ENCODE results near the gene RGMA. TPM values are rescaled to one million over a fixed set of nuclear protein-coding genes. Genes with fewer than 3 reads are reported as not detected.
A peak's percentile ranks its signal among the peaks of the same experiment; 100 is the strongest.

The RGMA gene
- total RNA-seq, 1 donor from 2014 or later: 6.2 TPM

GRCh38 chr15:93070132-93070531, 18.9 kb downstream of the RGMA start:
- Histone ChIP-seq H2AFZ (ENCODE audit: low read depth, low read length) (no peak overlapping the region), H3K36me3 (ENCODE audit: insufficient read depth, low read length) (no peaks in the 10 kb centered on the region), H4K20me1 (ENCODE audit: insufficient read depth, low read length) (peaks cover 2% of the 10 kb centered on the region), H3K4me1 (ENCODE audit: insufficient read depth, low read length) (peaks cover 15% of the 10 kb centered on the region), H3K4me3 (ENCODE audit: insufficient read depth, low read depth, low read length) (no peak overlapping the region), H3K27ac (ENCODE audit: low read depth, low read length) (no peak overlapping the region), H3K9ac (ENCODE audit: low read length) (no peak overlapping the region), H3K9me3 (ENCODE audit: insufficient read depth, low read depth, low read length) (no peaks in the 10 kb centered on the region), H3K79me2 (ENCODE audit: insufficient read depth, low read length) (no peaks in the 10 kb centered on the region), H3K27me3 (ENCODE audit: insufficient read depth, low read length) (peaks cover 69% of the 10 kb centered on the region), H3K4me2 (ENCODE audit: low read length) (no peak overlapping the region)
- DNase-seq (ENCODE audit: low read depth): no peak
- H3K9me3 Mint-ChIP-seq (ENCODE audit: unreplicated experiment): no peaks in the 10 kb centered on the region
- peaks cover 2% of the 10 kb centered on the region for H3K36me3 Mint-ChIP-seq (ENCODE audit: low read depth, unreplicated experiment)
- no peak overlapping the region for H3K27ac Mint-ChIP-seq (ENCODE audit: unreplicated experiment)
- no peaks in the 10 kb centered on the region for H3K27me3 Mint-ChIP-seq (ENCODE audit: low read depth, unreplicated experiment)
- no peak for TF ChIP-seq EZH2 (IDR thresholded peaks at IDR 0.05; ENCODE audit: insufficient read depth, low read length)
- TF ChIP-seq, protein P1, sequence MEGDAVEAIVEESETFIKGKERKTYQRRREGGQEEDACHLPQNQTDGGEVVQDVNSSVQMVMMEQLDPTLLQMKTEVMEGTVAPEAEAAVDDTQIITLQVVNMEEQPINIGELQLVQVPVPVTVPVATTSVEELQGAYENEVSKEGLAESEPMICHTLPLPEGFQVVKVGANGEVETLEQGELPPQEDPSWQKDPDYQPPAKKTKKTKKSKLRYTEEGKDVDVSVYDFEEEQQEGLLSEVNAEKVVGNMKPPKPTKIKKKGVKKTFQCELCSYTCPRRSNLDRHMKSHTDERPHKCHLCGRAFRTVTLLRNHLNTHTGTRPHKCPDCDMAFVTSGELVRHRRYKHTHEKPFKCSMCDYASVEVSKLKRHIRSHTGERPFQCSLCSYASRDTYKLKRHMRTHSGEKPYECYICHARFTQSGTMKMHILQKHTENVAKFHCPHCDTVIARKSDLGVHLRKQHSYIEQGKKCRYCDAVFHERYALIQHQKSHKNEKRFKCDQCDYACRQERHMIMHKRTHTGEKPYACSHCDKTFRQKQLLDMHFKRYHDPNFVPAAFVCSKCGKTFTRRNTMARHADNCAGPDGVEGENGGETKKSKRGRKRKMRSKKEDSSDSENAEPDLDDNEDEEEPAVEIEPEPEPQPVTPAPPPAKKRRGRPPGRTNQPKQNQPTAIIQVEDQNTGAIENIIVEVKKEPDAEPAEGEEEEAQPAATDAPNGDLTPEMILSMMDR (IDR thresholded peaks at IDR 0.05; ENCODE audit: insufficient read depth, low read depth, low read length): no peak
- peaks cover 9% of the 10 kb centered on the region for H3K4me1 Mint-ChIP-seq (ENCODE audit: low read depth, unreplicated experiment)
- peak overlapping the region; percentile 98 for H3K4me3 Mint-ChIP-seq (ENCODE audit: unreplicated experiment)
- no peak for FAIRE-seq

- no peaks in the 10 kb centered on the region for H3K9me3 Mint-ChIP-seq (ENCODE audit: unreplicated experiment)
- no peak overlapping the region for H3K4me3 ChIP-seq (ENCODE audit: insufficient read depth, low read depth, low read length)
- no peak overlapping the region for H3K9ac ChIP-seq (ENCODE audit: low read length)
- H3K79me2 ChIP-seq (ENCODE audit: insufficient read depth, low read length): no peaks in the 10 kb centered on the region
- H2AFZ ChIP-seq (ENCODE audit: low read depth, low read length): no peak overlapping the region
- FAIRE-seq (no peak), DNase-seq (ENCODE audit: low read depth) (no peak)
- peaks cover 9% of the 10 kb centered on the region for H3K4me1 Mint-ChIP-seq (ENCODE audit: low read depth, unreplicated experiment)
- no peak overlapping the region for H3K4me3 Mint-ChIP-seq (ENCODE audit: unreplicated experiment)
- H3K4me2 ChIP-seq (ENCODE audit: low read length): no peak overlapping the region
- H3K27ac ChIP-seq (ENCODE audit: low read depth, low read length): no peak overlapping the region
- peaks cover 67% of the 10 kb centered on the region for H3K27me3 ChIP-seq (ENCODE audit: insufficient read depth, low read length)
- peaks cover 2% of the 10 kb centered on the region for H4K20me1 ChIP-seq (ENCODE audit: insufficient read depth, low read length)
- no peaks in the 10 kb centered on the region for H3K9me3 ChIP-seq (ENCODE audit: insufficient read depth, low read depth, low read length)
- no peak for TF ChIP-seq EZH2 (IDR thresholded peaks at IDR 0.05; ENCODE audit: insufficient read depth, low read length)
- TF ChIP-seq, protein P1 (IDR thresholded peaks at IDR 0.05; ENCODE audit: insufficient read depth, low read depth, low read length): no peak
- H3K36me3 Mint-ChIP-seq (ENCODE audit: low read depth, unreplicated experiment): peaks cover 2% of the 10 kb centered on the region
- no peak overlapping the region for H3K27ac Mint-ChIP-seq (ENCODE audit: unreplicated experiment)
- no peaks in the 10 kb centered on the region for H3K36me3 ChIP-seq (ENCODE audit: insufficient read depth, low read length)
- H3K4me1 ChIP-seq (ENCODE audit: insufficient read depth, low read length): peaks cover 15% of the 10 kb centered on the region
- no peaks in the 10 kb centered on the region for H3K27me3 Mint-ChIP-seq (ENCODE audit: low read depth, unreplicated experiment)
Observed at GRCh38 chr15:93068581-93069199, 20.3 kb downstream of the RGMA start.

DNA sequence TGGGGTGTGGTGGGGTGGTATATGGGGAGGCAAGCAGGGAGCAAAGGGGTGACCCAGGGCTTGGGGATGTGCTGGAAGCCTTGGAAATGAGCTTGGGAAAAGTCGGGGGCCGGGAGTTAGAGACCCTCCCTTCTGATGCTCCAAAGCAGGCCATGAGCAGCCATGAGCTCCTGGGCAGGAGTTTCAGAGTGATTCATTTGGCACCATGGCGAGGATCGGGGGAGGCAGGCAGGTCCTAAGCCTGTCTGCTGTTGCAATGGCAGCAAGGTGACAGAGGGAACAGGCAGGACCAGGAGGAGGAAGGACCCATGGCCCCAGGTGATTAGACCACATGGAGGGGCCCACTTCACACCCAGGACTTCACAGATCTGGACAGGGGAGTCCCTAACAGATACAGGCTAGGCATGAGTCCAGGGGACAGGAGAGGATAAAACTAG, 21.3 kb downstream of the RGMA start:
- no peak overlapping the region for H3K4me3 Mint-ChIP-seq (ENCODE audit: unreplicated experiment)
- Histone ChIP-seq H3K4me3 (ENCODE audit: insufficient read depth, low read depth, low read length) (no peak overlapping the region), H3K27ac (ENCODE audit: low read depth, low read length) (no peak overlapping the region), H3K27me3 (ENCODE audit: insufficient read depth, low read length) (peaks cover 68% of the 10 kb centered on the region), H3K9me3 (ENCODE audit: insufficient read depth, low read depth, low read length) (no peaks in the 10 kb centered on the region), H4K20me1 (ENCODE audit: insufficient read depth, low read length) (peaks cover 2% of the 10 kb centered on the region), H3K4me2 (ENCODE audit: low read length) (no peak overlapping the region), H3K36me3 (ENCODE audit: insufficient read depth, low read length) (no peaks in the 10 kb centered on the region), H3K79me2 (ENCODE audit: insufficient read depth, low read length) (no peaks in the 10 kb centered on the region), H3K9ac (ENCODE audit: low read length) (no peak overlapping the region), H2AFZ (ENCODE audit: low read depth, low read length) (no peak overlapping the region), H3K4me1 (ENCODE audit: insufficient read depth, low read length) (peaks cover 13% of the 10 kb centered on the region)
- peaks cover 2% of the 10 kb centered on the region for H3K36me3 Mint-ChIP-seq (ENCODE audit: low read depth, unreplicated experiment)
- DNase-seq (ENCODE audit: low read depth): no peak
- H3K27me3 Mint-ChIP-seq (ENCODE audit: low read depth, unreplicated experiment): no peaks in the 10 kb centered on the region
- peaks cover 11% of the 10 kb centered on the region for H3K4me1 Mint-ChIP-seq (ENCODE audit: low read depth, unreplicated experiment)
- no peak for FAIRE-seq
- TF ChIP-seq EZH2 (IDR thresholded peaks at IDR 0.05; ENCODE audit: insufficient read depth, low read length): no peak
- TF ChIP-seq, protein P1 (IDR thresholded peaks at IDR 0.05; ENCODE audit: insufficient read depth, low read depth, low read length): no peak
- no peak overlapping the region for H3K27ac Mint-ChIP-seq (ENCODE audit: unreplicated experiment)
- H3K9me3 Mint-ChIP-seq (ENCODE audit: unreplicated experiment): no peaks in the 10 kb centered on the region
